Lower leg skin (tissue), 3 donors: Measurements from ENCODE around the gene PRXL2B.

Experiments used
- CTCF ChIP-seq, 3 donors: fragments of 450-650 bp; IDR thresholded peaks; one replicate each; pipeline ENCODE4 v1.5.1; 2016; ENCODE audit warnings: antibody characterized with exemption in 3 of 3, mild to moderate bottlenecking in 3 of 3, moderate library complexity in 2 of 3
- POLR2A ChIP-seq, 2 donors: fragments of 450-650 bp; IDR thresholded peaks; one replicate each; pipeline ENCODE4 v1.6.1; 2016 to 2017; ENCODE audit warnings: antibody characterized with exemption in 2 of 2, mild to moderate bottlenecking in 1 of 2, moderate library complexity in 1 of 2

- TF ChIP-seq CTCF (IDR thresholded peaks at IDR 0.05) (no peak), POLR2A (IDR thresholded peaks at IDR 0.05) (no peak)
Measured at GRCh38 chr1:2556678-2557481, 29.7 kb upstream of the PRXL2B start.
